Prostate gland (tissue), 2 donors: ENCODE data around the gene RNU2-1.

Experiments used
- CTCF ChIP-seq, 4 experiments: fragments of 200-600 bp in 2 of 4; fragments of 450-650 bp in 2 of 4; sonication (generic) in 2 of 4; IDR thresholded peaks; 1 replicate in 3 of 4; 2 replicates in 1 of 4; pipeline ENCODE4 v1.5.1; 2016 to 2019; ENCODE audit warnings: antibody characterized with exemption in 4 of 4, mild to moderate bottlenecking in 2 of 4, moderate library complexity in 2 of 4
- POLR2A ChIP-seq: fragments of 450-650 bp; IDR thresholded peaks from one replicate; pipeline ENCODE4 v1.6.1; 2016; ENCODE audit warnings: antibody characterized with exemption, mild to moderate bottlenecking
- POLR2AphosphoS5 ChIP-seq: sonication (generic); formaldehyde crosslinking; IDR thresholded peaks from one replicate; pipeline ENCODE4 v1.6.1; 2017; ENCODE audit warnings: antibody characterized with exemption

- TF ChIP-seq CTCF (IDR thresholded peaks at IDR 0.05) (no peak), POLR2A (no peak), POLR2AphosphoS5 (no peak)
These were observed 16.8 kb downstream of the RNU2-1 start for GRCh38 chr17:43216762-43217613.
